HEK293 (cell line): ENCODE results near the gene HPCA.

Experiments
- CTCF ChIA-PET: fragments of 350-600 bp; formaldehyde crosslinking; extraction: SDS; loops from one replicate; lab custom pipeline; 2021; ENCODE audit warnings: antibody characterized with exemption; lab: Yijun Ruan, JAX
- POLR2A ChIA-PET: fragments of 300-600 bp; formaldehyde crosslinking; extraction: SDS; loops from one replicate; lab custom pipeline; 2020; ENCODE audit warnings: antibody characterized with exemption, inconsistent platforms; lab: Yijun Ruan, JAX
- H3K27ac ChIP-seq: fragments of 200-500 bp; sonication (Bioruptor generic); 2 replicates; pipeline ENCODE4 v1.5.1; 2014; ENCODE audit warnings: low read depth, low read length, control low read depth, inconsistent platforms; ENCODE audit errors: extremely low read depth
- H3K36me3 ChIP-seq, 2 experiments: fragments of 200-500 bp in 1 of 2; sonication (Bioruptor generic) in 1 of 2; 1 replicate in 1 of 2; 2 replicates in 1 of 2; pipeline ENCODE4 v1.5.1; 2014 to 2017; ENCODE audit warnings: inconsistent platforms in 2 of 2, low read length in 2 of 2; ENCODE audit not compliant: control insufficient read depth in 2 of 2, insufficient read depth in 1 of 2
- H3K4me1 ChIP-seq: fragments of 200-500 bp; sonication (Bioruptor generic); 2 replicates; pipeline ENCODE4 v1.5.1; 2014; ENCODE audit warnings: mild to moderate bottlenecking, low read length, inconsistent platforms; ENCODE audit not compliant: control insufficient read depth, insufficient read depth
- H3K4me3 ChIP-seq: 2 replicates; pipeline ENCODE4 v1.5.1; 2011; ENCODE audit warnings: low read depth, mild to moderate bottlenecking, control low read depth, low read length, moderate library complexity
- H3K9me3 ChIP-seq: fragments of 200-500 bp; sonication (Bioruptor generic); 2 replicates; pipeline ENCODE4 v1.5.1; 2014; ENCODE audit warnings: low read depth, low read length, inconsistent platforms; ENCODE audit not compliant: control insufficient read depth, insufficient read depth
- GLIS1 ChIP-seq: fragments of 450-650 bp; formaldehyde crosslinking; IDR thresholded peaks from 2 replicates; pipeline ENCODE4 v1.5.1; 2016; ENCODE audit warnings: missing biosample characterization, missing genetic modification characterization
- HOXD13 ChIP-seq: sonication (generic); formaldehyde crosslinking; IDR thresholded peaks from 2 replicates; pipeline ENCODE4 v1.8.0; 2022; ENCODE audit warnings: missing genetic modification reagents, borderline replicate concordance
- KLF7 ChIP-seq: fragments of 450-650 bp; formaldehyde crosslinking; IDR thresholded peaks from 2 replicates; pipeline ENCODE4 v1.5.1; 2016; ENCODE audit warnings: missing biosample characterization, missing genetic modification characterization, borderline replicate concordance
- OSR2 ChIP-seq: fragments of 450-650 bp; formaldehyde crosslinking; IDR thresholded peaks from 2 replicates; pipeline ENCODE4 v1.5.1; 2016; ENCODE audit warnings: missing biosample characterization, missing genetic modification characterization
- SALL2 ChIP-seq: fragments of 450-650 bp; formaldehyde crosslinking; IDR thresholded peaks from 2 replicates; pipeline ENCODE4 v1.5.0; 2017; ENCODE audit warnings: missing biosample characterization, mild to moderate bottlenecking, missing genetic modification characterization, borderline replicate concordance
- ZFP41 ChIP-seq: fragments of 450-650 bp; formaldehyde crosslinking; IDR thresholded peaks from 2 replicates; pipeline ENCODE4 v1.5.1; 2016; ENCODE audit warnings: missing biosample characterization, missing genetic modification characterization, borderline replicate concordance
- ZFP69B ChIP-seq: fragments of 450-650 bp; formaldehyde crosslinking; IDR thresholded peaks from 2 replicates; pipeline ENCODE4 v1.5.1; 2016; ENCODE audit warnings: missing biosample characterization, missing genetic modification characterization
- ZNF133 ChIP-seq: fragments of 450-650 bp; formaldehyde crosslinking; IDR thresholded peaks from 2 replicates; pipeline ENCODE4 v1.5.1; 2016; ENCODE audit warnings: missing biosample characterization, missing genetic modification characterization
- ZNF140 ChIP-seq: fragments of 450-650 bp; formaldehyde crosslinking; IDR thresholded peaks from 2 replicates; pipeline ENCODE4 v1.5.1; 2016; ENCODE audit warnings: missing biosample characterization, missing genetic modification characterization
- ZNF169 ChIP-seq: fragments of 450-650 bp; formaldehyde crosslinking; IDR thresholded peaks from 2 replicates; pipeline ENCODE4 v1.5.1; 2016; ENCODE audit warnings: missing biosample characterization, missing genetic modification characterization
- ZNF174 ChIP-seq: fragments of 450-650 bp; formaldehyde crosslinking; IDR thresholded peaks from 2 replicates; pipeline ENCODE4 v1.5.0; 2017; ENCODE audit warnings: missing biosample characterization, mild to moderate bottlenecking, missing genetic modification characterization
- ZNF221 ChIP-seq: fragments of 450-650 bp; formaldehyde crosslinking; IDR thresholded peaks from 2 replicates; pipeline ENCODE4 v1.5.1; 2017; ENCODE audit warnings: missing biosample characterization, missing genetic modification characterization, borderline replicate concordance
- ZNF239 ChIP-seq: fragments of 450-650 bp; formaldehyde crosslinking; IDR thresholded peaks from 2 replicates; pipeline ENCODE4 v1.5.1; 2016; ENCODE audit warnings: missing biosample characterization, missing genetic modification characterization
- ZNF248 ChIP-seq: fragments of 450-650 bp; formaldehyde crosslinking; IDR thresholded peaks from 2 replicates; pipeline ENCODE4 v1.5.1; 2017; ENCODE audit warnings: missing biosample characterization, missing genetic modification characterization
- ZNF341 ChIP-seq: fragments of 450-650 bp; formaldehyde crosslinking; IDR thresholded peaks from 2 replicates; pipeline ENCODE4; 2016; ENCODE audit warnings: low read depth, missing biosample characterization, missing genetic modification characterization
- ZNF354C ChIP-seq: fragments of 450-650 bp; formaldehyde crosslinking; IDR thresholded peaks from 2 replicates; pipeline ENCODE4 v1.5.1; 2016; ENCODE audit warnings: missing biosample characterization, missing genetic modification characterization, low read depth, borderline replicate concordance
- ZNF521 ChIP-seq: fragments of 450-650 bp; formaldehyde crosslinking; IDR thresholded peaks from 2 replicates; pipeline ENCODE4 v1.5.1; 2017; ENCODE audit warnings: missing biosample characterization, mild to moderate bottlenecking, missing genetic modification characterization
- ZNF664 ChIP-seq: fragments of 450-650 bp; formaldehyde crosslinking; IDR thresholded peaks from 2 replicates; pipeline ENCODE4 v1.5.1; 2016; ENCODE audit warnings: missing biosample characterization, missing genetic modification characterization
- ZNF707 ChIP-seq: fragments of 450-650 bp; formaldehyde crosslinking; IDR thresholded peaks from 2 replicates; pipeline ENCODE4 v1.5.1; 2016; ENCODE audit warnings: missing biosample characterization, missing genetic modification characterization
- ZSCAN16 ChIP-seq: fragments of 450-650 bp; formaldehyde crosslinking; IDR thresholded peaks from 2 replicates; pipeline ENCODE4 v1.5.1; 2016; ENCODE audit warnings: missing biosample characterization, missing genetic modification characterization
- TF ChIP-seq, protein P1 (sequence below): fragments of 450-650 bp; formaldehyde crosslinking; IDR thresholded peaks from 2 replicates; pipeline ENCODE4 v1.5.0; 2017; ENCODE audit warnings: missing biosample characterization, missing genetic modification characterization, borderline replicate concordance
- TF ChIP-seq, protein P2 (sequence below): fragments of 450-650 bp; formaldehyde crosslinking; IDR thresholded peaks from 2 replicates; pipeline ENCODE4 v1.5.1; 2016; ENCODE audit warnings: missing biosample characterization, missing genetic modification characterization
- TF ChIP-seq, protein P3 (sequence below): fragments of 450-650 bp; formaldehyde crosslinking; IDR thresholded peaks from 2 replicates; pipeline ENCODE4 v1.5.1; 2017; ENCODE audit warnings: missing biosample characterization, missing genetic modification characterization
- TF ChIP-seq, protein P4 (sequence below): fragments of 450-650 bp; formaldehyde crosslinking; IDR thresholded peaks from 2 replicates; pipeline ENCODE4 v1.5.1; 2016; ENCODE audit warnings: missing biosample characterization, missing genetic modification characterization

Gene HPCA

DNA sequence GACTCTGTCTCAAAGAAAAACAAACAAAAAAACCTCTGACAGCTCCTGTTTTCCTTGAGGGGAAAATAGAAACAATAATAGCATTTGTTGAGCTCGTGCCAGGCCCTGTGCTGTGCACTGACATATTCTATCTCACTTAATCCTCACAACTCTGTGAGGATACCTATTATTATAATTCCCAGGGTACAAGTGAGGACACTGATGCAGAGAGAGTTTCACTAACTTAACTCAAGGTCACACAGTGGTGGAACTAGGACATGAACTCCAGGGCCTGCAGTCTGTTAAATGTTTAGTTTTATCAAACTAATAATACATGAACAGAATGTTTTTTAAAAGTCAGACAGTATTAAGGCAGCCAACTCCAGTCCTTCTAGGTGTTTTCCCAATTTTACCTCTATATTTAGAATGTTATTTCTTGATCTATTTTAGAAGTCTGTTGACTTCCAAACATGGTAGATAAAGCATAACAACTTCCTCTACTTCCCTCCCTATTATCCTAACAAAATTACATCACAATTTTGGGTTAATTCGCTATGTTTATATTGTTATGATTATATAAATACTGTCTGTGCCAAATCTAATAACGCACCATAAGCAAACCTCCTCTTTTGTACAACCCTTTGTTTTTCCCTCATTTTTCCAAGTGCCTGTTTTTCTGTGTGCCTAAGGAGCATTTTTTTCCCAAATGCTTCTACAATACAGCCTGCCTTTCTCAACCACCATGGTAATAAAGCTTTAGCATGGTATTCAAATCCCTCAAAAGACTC is 20.5 kb upstream of the HPCA start:
- peaks cover 0 to 51% of the 10 kb centered on the region in 2 experiments; a peak in 1 of 3 replicates for H3K36me3 ChIP-seq
- CTCF ChIA-PET, result interaction anchor here (0.7 to 0.8 kb wide), 3 partner anchors 8 to 1294 kb away, joined by 4 to 6 read pairs (median 5); no protein-coding TSS in a partner anchor

DNA sequence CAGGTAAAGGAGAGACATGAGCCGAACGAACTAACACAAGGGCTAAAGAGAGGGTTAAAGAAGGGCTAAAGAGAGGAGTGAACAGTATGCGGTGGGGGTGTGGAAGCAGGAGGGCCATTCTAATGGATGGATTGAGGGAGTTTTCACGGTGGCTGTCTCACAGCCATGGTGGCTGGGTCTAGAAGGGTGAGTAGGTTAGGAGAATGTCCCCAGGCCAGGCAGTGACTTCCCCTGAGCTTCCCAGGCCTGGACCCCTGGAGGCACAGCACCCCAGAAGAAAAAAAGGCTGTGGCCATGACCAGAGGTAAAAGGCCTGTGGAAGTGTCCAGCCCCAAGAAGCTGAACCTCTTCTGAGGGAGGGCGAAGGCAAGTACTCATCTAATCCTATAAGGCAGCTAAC is 19.1 kb upstream of the HPCA start:
- Histone ChIP-seq H3K4me3 (no peak overlapping the region), H3K36me3 (peaks cover 0 to 37% of the 10 kb centered on the region in 2 experiments; a peak in 1 of 3 replicates), H3K4me1 (no peaks in the 10 kb centered on the region; the same call in 1 of the 2 replicates), H3K9me3 (no peaks in the 10 kb centered on the region), H3K27ac (no peak overlapping the region)
- POLR2A ChIA-PET, result no interaction called here
- TF ChIP-seq SALL2 (no peak), ZNF707 (tag by site-specific recombination) (no peak), ZSCAN16 (tag by site-specific recombination) (no peak), ZNF354C (tag by site-specific recombination) (no peak)
- TF ChIP-seq, protein P1, sequence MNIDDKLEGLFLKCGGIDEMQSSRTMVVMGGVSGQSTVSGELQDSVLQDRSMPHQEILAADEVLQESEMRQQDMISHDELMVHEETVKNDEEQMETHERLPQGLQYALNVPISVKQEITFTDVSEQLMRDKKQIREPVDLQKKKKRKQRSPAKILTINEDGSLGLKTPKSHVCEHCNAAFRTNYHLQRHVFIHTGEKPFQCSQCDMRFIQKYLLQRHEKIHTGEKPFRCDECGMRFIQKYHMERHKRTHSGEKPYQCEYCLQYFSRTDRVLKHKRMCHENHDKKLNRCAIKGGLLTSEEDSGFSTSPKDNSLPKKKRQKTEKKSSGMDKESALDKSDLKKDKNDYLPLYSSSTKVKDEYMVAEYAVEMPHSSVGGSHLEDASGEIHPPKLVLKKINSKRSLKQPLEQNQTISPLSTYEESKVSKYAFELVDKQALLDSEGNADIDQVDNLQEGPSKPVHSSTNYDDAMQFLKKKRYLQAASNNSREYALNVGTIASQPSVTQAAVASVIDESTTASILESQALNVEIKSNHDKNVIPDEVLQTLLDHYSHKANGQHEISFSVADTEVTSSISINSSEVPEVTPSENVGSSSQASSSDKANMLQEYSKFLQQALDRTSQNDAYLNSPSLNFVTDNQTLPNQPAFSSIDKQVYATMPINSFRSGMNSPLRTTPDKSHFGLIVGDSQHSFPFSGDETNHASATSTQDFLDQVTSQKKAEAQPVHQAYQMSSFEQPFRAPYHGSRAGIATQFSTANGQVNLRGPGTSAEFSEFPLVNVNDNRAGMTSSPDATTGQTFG (tag by site-specific recombination), result no peak
- CTCF ChIA-PET, result interaction anchor here (0.5 to 1.0 kb wide), 3 partner anchors 8 to 346 kb away, joined by 3 read pairs; no protein-coding TSS in a partner anchor

More for the DNA sequence above, 20.5 kb upstream of the HPCA start:
- TF ChIP-seq ZNF664 (tag by site-specific recombination) (peak; percentile 96), ZNF174 (no peak), ZNF169 (tag by site-specific recombination) (no peak), ZFP69B (no peak), ZFP41 (tag by site-specific recombination) (no peak)
- Histone ChIP-seq H3K9me3 (no peaks in the 10 kb centered on the region), H3K27ac (no peak overlapping the region), H3K4me3 (no peak overlapping the region), H3K4me1 (no peaks in the 10 kb centered on the region)
- POLR2A ChIA-PET, result no interaction called here

DNA sequence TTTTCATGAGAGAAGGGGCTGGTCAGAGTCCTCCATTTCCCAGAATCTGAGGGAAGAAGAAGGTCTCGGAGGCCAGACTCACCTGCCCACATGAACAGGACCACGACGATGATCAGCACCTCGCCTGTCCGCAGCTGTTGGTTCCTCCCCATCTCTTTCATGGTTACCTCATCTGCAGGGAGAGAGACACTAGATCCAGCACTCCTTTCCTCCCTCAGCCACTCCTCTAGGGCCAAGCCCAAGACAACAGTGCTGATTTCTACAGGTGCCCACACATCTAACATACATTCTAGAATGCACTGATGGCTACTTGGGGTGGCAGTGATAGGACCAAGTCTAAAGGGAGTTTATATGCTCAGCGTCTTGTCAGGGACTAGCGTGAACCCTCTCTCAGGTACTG is 18.6 kb upstream of the HPCA start:
- no peak overlapping the region for H3K4me3 ChIP-seq
- no peaks in the 10 kb centered on the region; the same call in 1 of the 2 replicates for H3K4me1 ChIP-seq
- peaks cover 0 to 32% of the 10 kb centered on the region in 2 experiments; a peak in 1 of 3 replicates for H3K36me3 ChIP-seq
- TF ChIP-seq, protein P2, sequence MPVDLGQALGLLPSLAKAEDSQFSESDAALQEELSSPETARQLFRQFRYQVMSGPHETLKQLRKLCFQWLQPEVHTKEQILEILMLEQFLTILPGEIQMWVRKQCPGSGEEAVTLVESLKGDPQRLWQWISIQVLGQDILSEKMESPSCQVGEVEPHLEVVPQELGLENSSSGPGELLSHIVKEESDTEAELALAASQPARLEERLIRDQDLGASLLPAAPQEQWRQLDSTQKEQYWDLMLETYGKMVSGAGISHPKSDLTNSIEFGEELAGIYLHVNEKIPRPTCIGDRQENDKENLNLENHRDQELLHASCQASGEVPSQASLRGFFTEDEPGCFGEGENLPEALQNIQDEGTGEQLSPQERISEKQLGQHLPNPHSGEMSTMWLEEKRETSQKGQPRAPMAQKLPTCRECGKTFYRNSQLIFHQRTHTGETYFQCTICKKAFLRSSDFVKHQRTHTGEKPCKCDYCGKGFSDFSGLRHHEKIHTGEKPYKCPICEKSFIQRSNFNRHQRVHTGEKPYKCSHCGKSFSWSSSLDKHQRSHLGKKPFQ (tag by site-specific recombination), result no peak
- TF ChIP-seq ZNF133, result no peak
- TF ChIP-seq, protein P3, sequence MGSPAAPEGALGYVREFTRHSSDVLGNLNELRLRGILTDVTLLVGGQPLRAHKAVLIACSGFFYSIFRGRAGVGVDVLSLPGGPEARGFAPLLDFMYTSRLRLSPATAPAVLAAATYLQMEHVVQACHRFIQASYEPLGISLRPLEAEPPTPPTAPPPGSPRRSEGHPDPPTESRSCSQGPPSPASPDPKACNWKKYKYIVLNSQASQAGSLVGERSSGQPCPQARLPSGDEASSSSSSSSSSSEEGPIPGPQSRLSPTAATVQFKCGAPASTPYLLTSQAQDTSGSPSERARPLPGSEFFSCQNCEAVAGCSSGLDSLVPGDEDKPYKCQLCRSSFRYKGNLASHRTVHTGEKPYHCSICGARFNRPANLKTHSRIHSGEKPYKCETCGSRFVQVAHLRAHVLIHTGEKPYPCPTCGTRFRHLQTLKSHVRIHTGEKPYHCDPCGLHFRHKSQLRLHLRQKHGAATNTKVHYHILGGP (tag by site-specific recombination), result no peak
- TF ChIP-seq ZNF341 (tag by site-specific recombination), result no peak
- TF ChIP-seq KLF7 (tag by site-specific recombination), result no peak
- no peak for TF ChIP-seq ZSCAN16 (tag by site-specific recombination)
- no peak for TF ChIP-seq OSR2 (tag by site-specific recombination)
- TF ChIP-seq ZNF140 (tag by site-specific recombination), result no peak
- TF ChIP-seq ZNF521 (tag by site-specific recombination), result no peak
- TF ChIP-seq ZNF354C (tag by site-specific recombination), result no peak
- no peak for TF ChIP-seq ZNF239 (tag by site-specific recombination)
- TF ChIP-seq, protein P4, sequence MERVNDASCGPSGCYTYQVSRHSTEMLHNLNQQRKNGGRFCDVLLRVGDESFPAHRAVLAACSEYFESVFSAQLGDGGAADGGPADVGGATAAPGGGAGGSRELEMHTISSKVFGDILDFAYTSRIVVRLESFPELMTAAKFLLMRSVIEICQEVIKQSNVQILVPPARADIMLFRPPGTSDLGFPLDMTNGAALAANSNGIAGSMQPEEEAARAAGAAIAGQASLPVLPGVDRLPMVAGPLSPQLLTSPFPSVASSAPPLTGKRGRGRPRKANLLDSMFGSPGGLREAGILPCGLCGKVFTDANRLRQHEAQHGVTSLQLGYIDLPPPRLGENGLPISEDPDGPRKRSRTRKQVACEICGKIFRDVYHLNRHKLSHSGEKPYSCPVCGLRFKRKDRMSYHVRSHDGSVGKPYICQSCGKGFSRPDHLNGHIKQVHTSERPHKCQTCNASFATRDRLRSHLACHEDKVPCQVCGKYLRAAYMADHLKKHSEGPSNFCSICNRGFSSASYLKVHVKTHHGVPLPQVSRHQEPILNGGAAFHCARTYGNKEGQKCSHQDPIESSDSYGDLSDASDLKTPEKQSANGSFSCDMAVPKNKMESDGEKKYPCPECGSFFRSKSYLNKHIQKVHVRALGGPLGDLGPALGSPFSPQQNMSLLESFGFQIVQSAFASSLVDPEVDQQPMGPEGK (tag by site-specific recombination), result no peak
- no peak for TF ChIP-seq ZNF248 (tag by site-specific recombination)
- no peak for TF ChIP-seq GLIS1 (tag by site-specific recombination)
- no peak for TF ChIP-seq ZNF221 (tag by site-specific recombination)
- no peak for TF ChIP-seq HOXD13
- no peak overlapping the region for H3K27ac ChIP-seq
- no peaks in the 10 kb centered on the region for H3K9me3 ChIP-seq
- ChIA-PET POLR2A (no interaction called here), CTCF (interaction anchor here (0.6 to 1.0 kb wide), 2 partner anchors 8 to 347 kb away, joined by 3 read pairs; no protein-coding TSS in a partner anchor)
